Right atrium auricular region (tissue), 2 donors: ENCODE results near the gene ASH1L. TPM values are rescaled to one million over a fixed set of nuclear protein-coding genes. Genes with fewer than 3 reads are reported as not detected.
"Not testable (repeated sequence)": the region's sequence is repeated elsewhere in the genome, so short reads cannot be mapped to it uniquely, and the experiment has no call there.

Experiments used
- DNase-seq: peaks from one replicate; pipeline ENCODE4 v3.0.0-alpha.2; 2019; ENCODE audit warnings: low spot score
- H3K27ac ChIP-seq, 2 donors: fragments of 200-600 bp; sonication (generic); 1 replicate in 1 of 2; 2 replicates in 1 of 2; pipeline ENCODE4 v1.5.1; 2016 to 2019
- H3K27me3 ChIP-seq, 2 donors: fragments of 200-600 bp; sonication (generic); one replicate each; pipeline versions ENCODE4 v1.5.1 to v1.6.0; 2017 to 2019
- H3K36me3 ChIP-seq: fragments of 200-600 bp; sonication (generic); one replicate; pipeline ENCODE4 v1.5.1; 2016
- H3K4me1 ChIP-seq, 2 donors: fragments of 200-600 bp; sonication (generic); one replicate each; pipeline versions ENCODE4 v1.5.1 to v1.6.0; 2017 to 2019
- H3K4me3 ChIP-seq, 2 donors: fragments of 200-600 bp; sonication (generic); 1 replicate in 1 of 2; 2 replicates in 1 of 2; pipeline ENCODE4 v1.5.1; 2017 to 2019; ENCODE audit warnings: mild to moderate bottlenecking in 1 of 2, moderate library complexity in 1 of 2
- H3K9me3 ChIP-seq, 2 donors: fragments of 200-600 bp; sonication (generic); one replicate each; pipeline ENCODE4 v1.5.1; 2019
- CTCF ChIP-seq, 2 donors: fragments of 200-600 bp; sonication (generic); IDR thresholded peaks; one replicate each; pipeline ENCODE4 v1.5.1; 2019; ENCODE audit warnings: antibody characterized with exemption in 2 of 2
- total RNA-seq, 2 donors: library from RNA; depleted of rRNA; stranded (reverse); fragments of >200 nt; gene quantifications; one replicate each; pipeline ENCODE4 v1.1.0, GENCODE V29; 2016

ASH1L gene
- total RNA-seq, 2 donors from 2014 or later, result 37.2 to 50.2 TPM

- no peaks in the 10 kb centered on the region for H3K27me3 ChIP-seq
- H3K4me1 ChIP-seq, result no peaks in the 10 kb centered on the region
- no peak overlapping the region for H3K4me3 ChIP-seq
- TF ChIP-seq CTCF (IDR thresholded peaks at IDR 0.05), result no peak
- no peak for DNase-seq
- peaks cover 30% of the 10 kb centered on the region for H3K36me3 ChIP-seq
- no peaks in the 10 kb centered on the region for H3K9me3 ChIP-seq
- no peak overlapping the region for H3K27ac ChIP-seq
Observed at GRCh38 chr1:155389826-155390225, 172.8 kb downstream of the ASH1L start.

- peaks cover 14% of the 10 kb centered on the region for H3K36me3 ChIP-seq
- not testable (repeated sequence) for H3K27ac ChIP-seq, H3K9me3 ChIP-seq, H3K4me3 ChIP-seq, H3K27me3 ChIP-seq, DNase-seq, H3K4me1 ChIP-seq
Observed at GRCh38 chr1:155385836-155386235, 176.8 kb downstream of the ASH1L start.

GRCh38 chr1:155383406-155383805 lies 179.2 kb downstream of the ASH1L start:
- Histone ChIP-seq H3K27ac (no peak overlapping the region), H3K4me1 (peaks cover 0 to 12% of the 10 kb centered on the region in 2 donors), H3K36me3 (peaks cover 14% of the 10 kb centered on the region)

GRCh38 chr1:155379631-155380090 lies 182.9 kb downstream of the ASH1L start:
- DNase-seq, result no peak
- Histone ChIP-seq H3K36me3 (peaks cover 38% of the 10 kb centered on the region), H3K27ac (peak overlapping the region; percentile 39 to 68), H3K9me3 (no peaks in the 10 kb centered on the region), H3K4me3 (no peak overlapping the region), H3K4me1 (peaks cover 0 to 13% of the 10 kb centered on the region in 2 donors), H3K27me3 (no peaks in the 10 kb centered on the region)
- no peak for TF ChIP-seq CTCF (IDR thresholded peaks at IDR 0.05)

More at GRCh38 chr1:155383406-155383805, 179.2 kb downstream of the ASH1L start:
- H3K4me3 ChIP-seq, result no peak overlapping the region
- H3K27me3 ChIP-seq, result no peaks in the 10 kb centered on the region
- no peak for TF ChIP-seq CTCF (IDR thresholded peaks at IDR 0.05)
- H3K9me3 ChIP-seq, result no peaks in the 10 kb centered on the region
- DNase-seq, result no peak

GRCh38 chr1:155379180-155379579 lies 183.4 kb downstream of the ASH1L start:
- Histone ChIP-seq H3K36me3 (peaks cover 43% of the 10 kb centered on the region), H3K4me3 (no peak overlapping the region)

GRCh38 chr1:155360051-155360450 lies 202.6 kb downstream of the ASH1L start:
- no peak for TF ChIP-seq CTCF (IDR thresholded peaks at IDR 0.05)
- no peaks in the 10 kb centered on the region for H3K9me3 ChIP-seq
- no peak overlapping the region for H3K4me3 ChIP-seq
- no peaks in the 10 kb centered on the region for H3K27me3 ChIP-seq
- peaks cover 66% of the 10 kb centered on the region for H3K36me3 ChIP-seq
- H3K27ac ChIP-seq, result no peak overlapping the region
- DNase-seq, result no peak
- no peaks in the 10 kb centered on the region for H3K4me1 ChIP-seq

More at GRCh38 chr1:155379180-155379579, 183.4 kb downstream of the ASH1L start:
- Histone ChIP-seq H3K4me1 (peaks cover 0 to 13% of the 10 kb centered on the region in 2 donors), H3K27me3 (no peaks in the 10 kb centered on the region), H3K9me3 (no peaks in the 10 kb centered on the region), H3K27ac (peak overlapping the region in 1 of 2 donors; percentile 68)
- no peak for DNase-seq
- TF ChIP-seq CTCF (IDR thresholded peaks at IDR 0.05), result no peak
